ENCODE data around the gene DPEP2. TPM values are rescaled to one million over a fixed set of nuclear protein-coding genes. Genes with fewer than 3 reads are reported as not detected.

The DPEP2 gene
- total RNA-seq, 2 donors from 2014 or later: 2.2 to 2.3 TPM

DNA sequence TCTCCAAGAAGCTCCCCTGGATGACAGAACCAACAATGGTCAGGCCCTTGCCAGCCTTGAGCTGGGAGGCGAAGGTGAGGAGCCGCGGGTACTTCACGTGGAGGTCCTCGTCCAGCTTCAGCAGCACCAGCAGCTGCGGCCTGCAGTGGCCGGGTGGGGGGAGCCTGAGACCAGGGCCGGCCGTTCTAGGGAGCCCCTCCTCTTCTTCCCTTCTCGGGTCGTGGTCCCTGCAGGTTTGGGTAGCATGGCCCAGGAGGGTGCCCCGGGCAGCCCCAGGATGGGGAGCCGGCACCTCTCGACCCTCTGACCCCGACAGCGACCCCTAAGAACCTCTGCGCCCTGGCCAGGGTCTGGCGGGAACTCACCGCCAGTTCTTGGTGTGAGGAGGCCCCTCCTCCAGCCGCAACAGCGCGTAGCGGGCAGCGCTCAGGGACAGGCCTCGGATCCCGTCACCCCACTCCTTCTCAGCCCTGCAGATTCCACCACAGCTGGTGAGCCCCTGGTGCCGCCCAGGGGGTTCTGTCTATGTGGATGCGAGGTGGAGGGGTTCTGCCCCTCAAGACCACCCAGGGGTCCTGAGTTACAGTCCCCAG, 52.2 kb downstream of the DPEP2 start:
- H3K4me3 Mint-ChIP-seq: no peak overlapping the region
- peaks cover 3 to 6% of the 10 kb centered on the region in 2 donors for H3K4me1 Mint-ChIP-seq (ENCODE audit: low read depth in 2 of 2)
- no peak for ATAC-seq

DNA sequence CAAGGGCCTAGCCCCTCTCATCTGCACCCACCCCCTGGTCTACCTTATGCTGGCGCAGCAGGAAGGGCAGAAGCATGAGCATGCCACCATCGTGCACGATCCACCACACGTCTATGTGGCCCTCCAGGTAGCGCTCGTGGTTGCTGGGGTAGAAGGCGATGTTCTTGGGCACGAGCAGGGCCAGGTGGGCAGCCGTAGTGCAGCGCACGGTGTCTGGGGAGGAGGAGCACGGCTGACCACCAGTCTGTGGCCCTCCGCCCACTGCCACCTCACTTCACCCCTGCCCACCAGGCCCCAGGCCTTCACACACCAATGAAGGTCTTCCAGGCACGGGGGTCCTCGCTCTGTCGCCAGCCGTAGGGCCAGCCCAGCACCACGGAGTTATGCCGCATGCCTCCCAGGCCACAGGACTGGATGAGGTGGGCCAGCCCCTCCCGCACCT, 53.1 kb downstream of the DPEP2 start:
- H3K36me3 Mint-ChIP-seq: no peaks in the 10 kb centered on the region
- H3K4me3 Mint-ChIP-seq: no peak overlapping the region
- DNase-seq (ENCODE audit: low spot score) (no peak), ATAC-seq (no peak)
- H3K4me1 Mint-ChIP-seq (ENCODE audit: low read depth in 2 of 2): peaks cover 7 to 11% of the 10 kb centered on the region in 2 donors
- H3K27ac Mint-ChIP-seq: no peak overlapping the region
- H3K27me3 Mint-ChIP-seq: no peaks in the 10 kb centered on the region
- H3K9me3 Mint-ChIP-seq: no peaks in the 10 kb centered on the region

More for the DNA sequence above, 52.2 kb downstream of the DPEP2 start:
- no peaks in the 10 kb centered on the region for H3K9me3 Mint-ChIP-seq
- H3K27ac Mint-ChIP-seq: no peak overlapping the region
- no peak for DNase-seq (ENCODE audit: low spot score)
- H3K36me3 Mint-ChIP-seq: no peaks in the 10 kb centered on the region
- no peaks in the 10 kb centered on the region for H3K27me3 Mint-ChIP-seq

DNA sequence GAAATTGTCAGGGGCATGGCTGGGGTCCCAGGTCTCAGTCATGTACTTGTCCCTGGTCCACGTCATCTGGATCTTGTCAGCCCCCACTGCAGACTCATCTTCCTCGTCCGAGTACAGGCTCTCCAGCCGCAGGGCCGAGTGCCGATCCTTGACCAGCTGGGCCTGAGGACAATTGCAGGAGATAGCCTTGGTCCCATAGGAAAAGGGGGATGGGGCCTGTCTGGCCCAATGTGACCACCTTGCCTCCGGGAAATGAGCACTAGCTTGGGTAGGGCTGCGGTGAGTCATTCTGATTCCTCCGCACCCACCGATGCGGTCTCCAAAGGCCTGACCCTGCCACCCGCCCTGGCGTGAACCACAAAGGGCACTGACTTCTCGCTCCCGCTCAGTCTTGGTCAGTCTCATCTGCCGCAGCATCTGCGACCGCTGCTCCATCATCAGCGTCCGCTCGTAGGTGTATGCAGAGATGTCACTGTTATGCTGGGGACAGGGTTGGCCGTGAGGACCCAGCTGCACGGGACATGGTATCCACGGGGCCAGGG, 53.8 kb downstream of the DPEP2 start:
- H3K27me3 Mint-ChIP-seq: no peaks in the 10 kb centered on the region
- peaks cover 7 to 11% of the 10 kb centered on the region in 2 donors for H3K4me1 Mint-ChIP-seq (ENCODE audit: low read depth in 2 of 2)
- no peaks in the 10 kb centered on the region for H3K9me3 Mint-ChIP-seq
- ATAC-seq (no peak), DNase-seq (ENCODE audit: low spot score) (no peak)
- H3K36me3 Mint-ChIP-seq: no peaks in the 10 kb centered on the region
- no peak overlapping the region for H3K27ac Mint-ChIP-seq
- H3K4me3 Mint-ChIP-seq: no peak overlapping the region

DNA sequence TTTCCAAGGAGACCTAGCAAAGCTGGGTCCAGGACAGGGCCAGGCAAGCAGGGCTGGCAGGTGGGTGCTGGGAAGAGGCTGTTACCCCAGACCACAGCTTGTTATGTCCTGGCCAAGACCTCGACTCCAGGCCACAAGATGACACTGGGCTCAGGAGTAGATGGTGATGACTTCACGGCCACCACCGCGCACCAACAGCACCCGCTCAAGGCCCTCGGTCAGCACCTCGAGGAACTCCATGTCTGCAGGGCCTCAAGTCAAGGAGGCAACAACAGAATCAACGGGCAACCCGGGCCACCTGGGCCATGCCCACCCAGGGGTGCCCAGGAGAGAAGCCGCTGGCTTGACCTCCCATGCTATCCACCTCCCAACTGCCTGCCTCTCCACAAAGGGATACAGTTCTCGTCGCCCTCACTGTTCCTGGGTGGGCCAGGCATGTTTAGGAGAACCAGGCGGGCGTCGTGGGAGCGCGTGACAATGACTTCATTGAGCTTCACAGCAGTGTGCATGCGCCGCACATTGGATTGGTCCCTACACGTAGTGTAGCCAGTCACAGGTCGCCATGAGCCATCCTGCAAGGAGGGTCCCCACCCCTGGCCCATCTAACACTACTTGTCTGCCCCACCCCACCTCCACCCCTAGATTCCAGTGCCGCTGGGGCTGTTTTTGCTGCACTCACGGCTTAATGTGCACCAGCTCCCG, 54.4 kb downstream of the DPEP2 start:
- DNase-seq (ENCODE audit: low spot score) (no peak), ATAC-seq (no peak)
- Mint-ChIP-seq H3K9me3 (no peaks in the 10 kb centered on the region), H3K36me3 (no peaks in the 10 kb centered on the region), H3K27me3 (no peaks in the 10 kb centered on the region), H3K4me1 (ENCODE audit: low read depth in 2 of 2) (peaks cover 12 to 15% of the 10 kb centered on the region in 2 donors), H3K4me3 (no peak overlapping the region), H3K27ac (no peak overlapping the region)

DNA sequence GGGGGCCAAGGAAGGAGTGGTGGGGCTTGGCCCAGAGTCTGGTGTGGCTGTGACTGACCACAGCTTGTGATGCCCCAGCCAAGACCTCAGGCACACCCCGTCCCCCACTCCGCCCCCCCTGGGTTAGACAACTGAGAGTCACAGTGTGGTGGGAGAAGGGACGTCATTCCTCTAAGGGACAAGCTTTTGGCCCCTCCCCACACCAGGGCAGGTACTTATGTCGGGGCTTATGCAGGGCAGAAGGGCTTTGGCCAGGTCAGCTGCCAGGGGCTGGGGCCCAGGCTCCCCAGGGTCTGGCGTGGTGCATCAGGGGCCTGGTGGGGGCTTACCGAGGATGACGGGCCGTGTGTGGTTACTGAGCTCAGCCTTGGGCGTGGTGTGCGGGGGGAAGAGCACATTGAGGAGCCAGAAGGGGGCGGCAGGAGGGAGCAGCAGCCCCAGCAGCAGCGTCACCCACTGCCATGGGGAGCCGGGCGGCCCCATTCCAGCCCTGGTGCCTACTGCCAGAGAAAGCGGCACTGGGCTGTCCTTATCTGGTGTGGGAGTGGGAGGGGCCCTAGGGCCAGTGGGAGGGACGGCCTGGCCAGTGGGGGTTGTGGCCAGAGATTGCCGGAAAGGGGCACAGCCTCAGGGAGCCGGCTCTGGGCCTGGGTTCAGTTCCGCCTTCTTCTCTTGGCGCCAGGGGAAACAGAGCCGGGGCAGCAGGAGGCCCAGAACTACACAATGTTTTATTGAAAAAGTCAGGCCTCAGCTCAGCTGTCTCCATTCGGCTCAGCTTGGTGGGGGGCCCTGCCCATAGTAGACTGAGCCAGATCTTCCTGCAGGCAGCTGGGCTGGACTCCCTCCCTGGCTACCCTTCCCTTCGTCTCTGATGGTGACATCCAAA, 55.4 kb downstream of the DPEP2 start, which contains the start of gene LCAT:
Gene LCAT (minus strand): TSS at position 502 of the 886 bp plus-strand sequence. CDS start 19 bp downstream, at position 483.
- no peak within 1 kb of the TSS for H3K27ac Mint-ChIP-seq
- no peaks in the 10 kb centered on the region for H3K9me3 Mint-ChIP-seq

DNA sequence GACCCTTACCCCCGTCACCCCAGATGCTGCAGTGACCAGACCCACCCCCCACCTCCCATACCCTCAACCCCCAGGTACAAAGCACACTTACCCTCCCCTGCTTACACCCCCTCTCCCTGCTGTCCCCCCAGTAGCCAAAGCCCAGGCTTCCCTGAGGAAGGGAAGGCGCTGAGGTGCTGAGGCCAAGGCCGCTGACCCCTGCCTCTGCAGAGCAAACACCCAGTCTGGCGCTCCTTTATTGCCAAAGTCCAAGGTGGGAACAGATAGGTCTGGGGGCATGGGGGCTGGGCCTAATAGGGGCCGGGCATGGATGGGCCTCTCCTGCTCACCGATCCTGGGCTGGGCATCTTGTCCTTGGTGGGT, 56.0 kb downstream of the DPEP2 start:
- H3K4me3 Mint-ChIP-seq: no peak overlapping the region
- no peaks in the 10 kb centered on the region for H3K9me3 Mint-ChIP-seq
- no peaks in the 10 kb centered on the region for H3K36me3 Mint-ChIP-seq
- H3K27me3 Mint-ChIP-seq: no peaks in the 10 kb centered on the region
- ATAC-seq (no peak), DNase-seq (ENCODE audit: low spot score) (no peak)
- peaks cover 13 to 17% of the 10 kb centered on the region in 2 donors for H3K4me1 Mint-ChIP-seq (ENCODE audit: low read depth in 2 of 2)
- H3K27ac Mint-ChIP-seq: no peak overlapping the region

More for the DNA sequence above, 55.4 kb downstream of the DPEP2 start, which contains the start of gene LCAT:
- peaks cover 14 to 17% of the 10 kb centered on the region in 2 donors for H3K4me1 Mint-ChIP-seq (ENCODE audit: low read depth in 2 of 2)
- no peak for ATAC-seq
- no peaks in the 10 kb centered on the region for H3K36me3 Mint-ChIP-seq
- no peaks in the 10 kb centered on the region for H3K27me3 Mint-ChIP-seq
- no peak within 1 kb of the TSS for H3K4me3 Mint-ChIP-seq
- no peak for DNase-seq (ENCODE audit: low spot score)

DNA sequence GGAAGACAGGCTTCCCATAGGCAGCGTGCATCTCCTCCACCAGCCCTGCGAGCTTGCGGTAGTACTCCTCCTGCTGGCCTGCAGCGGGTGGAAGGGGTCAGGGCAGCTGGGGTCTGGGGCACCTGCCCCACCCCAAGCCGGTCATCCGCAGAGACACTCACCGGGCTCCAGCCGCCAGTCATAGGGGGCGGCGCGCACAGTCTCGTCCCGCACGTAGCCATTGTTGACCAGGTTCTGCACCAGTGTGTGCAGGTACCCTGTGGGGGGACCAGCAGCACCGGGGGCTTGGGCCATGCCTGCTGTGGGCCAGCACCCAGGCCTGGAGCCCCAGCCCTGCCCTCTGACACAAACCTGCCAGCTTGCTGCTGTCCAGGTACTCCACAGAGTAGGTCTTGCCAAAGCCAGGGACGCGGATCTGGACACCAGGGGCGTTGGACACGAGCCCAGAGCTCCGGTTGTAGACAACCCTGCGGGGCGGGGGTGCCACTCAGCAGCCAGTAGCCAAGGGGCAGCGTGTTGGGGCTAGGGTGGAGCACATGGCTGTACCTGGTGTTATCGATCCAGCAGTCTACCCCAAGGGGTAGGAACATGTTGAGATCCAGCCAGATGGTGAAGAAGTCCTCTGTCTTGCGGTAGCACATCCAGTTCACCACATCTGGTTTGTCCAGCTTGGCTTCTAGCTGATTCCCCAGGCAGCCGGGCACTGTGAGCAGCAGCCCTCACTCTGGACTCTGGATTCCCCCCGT, 56.6 kb downstream of the DPEP2 start:
- H3K27me3 Mint-ChIP-seq: no peaks in the 10 kb centered on the region
- H3K4me1 Mint-ChIP-seq (ENCODE audit: low read depth in 2 of 2): peaks cover 11 to 17% of the 10 kb centered on the region in 2 donors
- DNase-seq (ENCODE audit: low spot score): no peak
- no peak overlapping the region for H3K4me3 Mint-ChIP-seq
- no peak overlapping the region for H3K27ac Mint-ChIP-seq
- no peaks in the 10 kb centered on the region for H3K9me3 Mint-ChIP-seq
- H3K36me3 Mint-ChIP-seq: no peaks in the 10 kb centered on the region
- ATAC-seq: no peak

DNA sequence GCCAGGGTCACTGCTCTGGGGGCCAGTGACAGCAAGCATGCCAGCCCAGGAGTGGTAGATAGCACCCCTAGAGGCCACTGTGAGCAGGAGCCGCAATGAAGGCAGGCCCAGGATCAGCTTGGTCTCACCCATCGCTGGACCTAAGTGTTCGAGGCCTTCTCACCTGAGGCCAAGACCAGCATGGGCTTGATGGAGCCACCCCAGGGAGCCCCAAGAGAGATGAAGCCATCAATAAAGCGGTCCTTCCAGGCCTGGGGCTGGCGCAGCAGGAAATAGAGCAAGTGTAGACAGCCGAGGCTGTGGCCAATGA, 57.1 kb downstream of the DPEP2 start:
- ATAC-seq: peak; percentile 61 to 64
- Mint-ChIP-seq H3K36me3 (no peaks in the 10 kb centered on the region), H3K9me3 (no peaks in the 10 kb centered on the region), H3K27ac (no peak overlapping the region), H3K4me1 (ENCODE audit: low read depth in 2 of 2) (peaks cover 15 to 21% of the 10 kb centered on the region in 2 donors), H3K4me3 (no peak overlapping the region), H3K27me3 (no peaks in the 10 kb centered on the region)
- DNase-seq (ENCODE audit: low spot score): no peak

DNA sequence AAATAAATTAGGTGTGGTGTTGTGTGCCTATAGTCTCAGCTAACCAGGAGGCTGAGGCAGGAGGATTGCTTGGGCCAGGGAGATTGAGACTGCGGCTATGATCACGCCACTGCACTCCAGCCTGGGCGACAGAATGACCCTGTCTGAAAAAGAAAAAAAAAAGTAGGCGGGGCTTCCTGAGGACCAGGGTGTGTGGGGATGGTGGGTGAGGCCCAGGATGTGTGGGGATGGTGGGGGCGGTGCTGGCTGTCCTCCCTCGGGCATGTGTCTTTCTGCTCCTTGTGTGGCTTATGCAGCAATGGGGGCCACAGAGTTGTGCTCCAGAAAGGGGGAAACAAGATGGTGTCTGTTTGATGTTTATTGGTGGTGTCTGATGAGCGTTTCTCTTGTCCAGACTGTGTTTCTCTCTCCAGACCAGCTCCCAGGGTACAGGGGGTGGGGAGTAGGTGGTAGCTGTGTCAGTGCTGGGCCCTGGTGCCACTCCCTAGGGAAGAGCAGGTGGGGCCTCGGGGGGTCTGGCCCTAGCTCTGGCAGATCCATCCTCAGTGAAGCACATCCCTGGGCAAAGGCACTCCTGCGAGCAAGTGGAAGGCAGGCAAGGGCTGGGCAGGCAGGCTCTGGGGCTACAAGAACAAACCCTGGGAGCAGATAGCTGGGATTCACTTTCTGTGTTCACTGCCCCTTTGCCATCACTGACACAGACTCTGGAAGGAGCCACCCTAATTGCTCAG, 57.6 kb downstream of the DPEP2 start:
- H3K27ac Mint-ChIP-seq: peak overlapping the region in 1 of 2 donors; percentile 41
- no peaks in the 10 kb centered on the region for H3K9me3 Mint-ChIP-seq
- no peaks in the 10 kb centered on the region for H3K27me3 Mint-ChIP-seq
- H3K4me3 Mint-ChIP-seq: no peak overlapping the region
- ATAC-seq: no peak
- H3K36me3 Mint-ChIP-seq: peaks cover 4% of the 10 kb centered on the region
- no peak for DNase-seq (ENCODE audit: low spot score)
- H3K4me1 Mint-ChIP-seq (ENCODE audit: low read depth in 2 of 2): peaks cover 20 to 26% of the 10 kb centered on the region in 2 donors

DNA sequence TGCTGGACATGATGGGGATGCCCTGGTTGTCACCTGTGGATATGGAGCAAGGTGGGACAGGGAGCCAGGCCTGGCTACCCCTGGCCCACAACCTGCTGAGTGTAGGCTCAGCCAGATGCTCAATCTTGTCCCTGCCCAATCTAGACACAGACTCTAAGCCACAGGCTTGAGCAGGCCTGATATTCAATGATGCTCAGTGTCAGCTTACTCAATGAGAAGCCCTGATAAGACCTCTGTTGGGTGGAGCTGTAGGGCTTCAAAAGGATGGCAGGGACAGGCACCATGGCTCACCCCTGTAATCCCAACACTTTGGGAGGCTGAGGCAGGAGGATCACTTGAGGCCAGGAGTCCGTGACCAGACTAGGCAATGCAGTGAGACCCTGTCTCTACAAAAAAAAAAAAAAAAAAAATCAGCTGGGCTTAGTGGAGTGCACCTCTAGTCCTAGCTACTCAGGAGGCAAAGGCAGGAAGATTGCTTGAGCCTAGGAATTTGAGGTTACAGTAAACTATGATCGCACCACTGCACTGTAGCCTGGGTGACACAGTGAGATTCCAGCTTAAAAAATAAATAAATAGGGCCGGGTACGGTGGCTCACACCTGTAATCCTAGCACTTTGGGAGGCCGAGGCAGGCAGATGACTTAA, 58.7 kb downstream of the DPEP2 start:
- H3K4me1 Mint-ChIP-seq (ENCODE audit: low read depth in 2 of 2): peaks cover 23 to 28% of the 10 kb centered on the region in 2 donors
- ATAC-seq: no peak
- no peaks in the 10 kb centered on the region for H3K9me3 Mint-ChIP-seq
- no peak for DNase-seq (ENCODE audit: low spot score)
- H3K4me3 Mint-ChIP-seq: no peak overlapping the region
- H3K36me3 Mint-ChIP-seq: peaks cover 9% of the 10 kb centered on the region
- no peaks in the 10 kb centered on the region for H3K27me3 Mint-ChIP-seq
- H3K27ac Mint-ChIP-seq: peak overlapping the region in 1 of 2 donors; percentile 21

DNA sequence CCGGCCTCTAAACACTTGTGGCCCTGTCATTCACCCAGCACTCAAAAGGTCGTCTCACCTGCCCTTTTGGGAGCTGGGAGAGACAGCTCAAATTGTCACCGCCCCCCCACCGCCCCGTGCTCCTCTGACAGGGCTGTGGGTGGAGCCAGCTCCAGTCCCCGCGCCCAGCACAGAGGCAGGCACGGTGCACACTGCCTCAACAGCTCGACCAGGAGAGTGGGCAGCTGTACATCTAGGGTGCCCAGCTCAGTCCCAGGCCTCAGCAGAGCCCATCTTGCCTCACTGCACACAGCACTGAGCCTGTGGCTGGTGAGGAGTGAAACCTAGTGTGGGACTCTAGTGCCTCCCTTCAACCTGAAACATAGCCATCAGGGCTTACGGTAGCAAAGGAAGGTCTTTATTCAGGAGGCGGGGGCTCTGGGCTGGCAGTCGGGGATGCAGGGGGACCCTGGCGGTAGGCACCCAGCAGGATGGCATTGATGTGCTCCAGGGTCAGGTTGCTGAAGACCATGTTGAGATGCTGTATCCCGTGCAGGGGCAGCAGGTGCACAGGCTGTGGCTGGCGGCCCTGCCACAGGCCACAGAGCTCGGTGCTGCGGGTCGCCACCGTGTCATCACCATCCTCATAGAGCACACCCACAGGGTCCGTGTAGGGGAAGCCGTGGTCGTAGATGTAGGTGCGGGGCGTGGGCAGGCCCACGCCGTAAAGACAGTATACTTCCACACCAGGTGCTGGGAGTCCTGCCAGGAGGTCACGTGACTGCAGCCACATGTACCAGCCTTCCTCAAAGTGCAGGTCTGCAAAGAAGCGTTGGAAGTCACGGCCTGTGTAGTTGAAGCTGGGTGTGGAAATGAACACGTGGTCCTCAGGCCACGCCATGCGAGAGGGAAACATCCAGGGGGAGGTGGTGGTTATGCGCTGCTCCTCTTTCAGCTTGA, 59.5 kb downstream of the DPEP2 start:
- H3K4me1 Mint-ChIP-seq (ENCODE audit: low read depth in 2 of 2): peaks cover 31 to 36% of the 10 kb centered on the region in 2 donors

More for the DNA sequence above, 59.5 kb downstream of the DPEP2 start:
- ATAC-seq (no peak), DNase-seq (ENCODE audit: low spot score) (no peak)
- Mint-ChIP-seq H3K9me3 (no peaks in the 10 kb centered on the region), H3K27me3 (no peaks in the 10 kb centered on the region), H3K4me3 (peak overlapping the region; percentile 10), H3K36me3 (peaks cover 16% of the 10 kb centered on the region), H3K27ac (no peak overlapping the region)
